Ovary (tissue), 3 donors: ENCODE results near the gene COA3.

Experiments used
- EP300 ChIP-seq: sonication (generic); formaldehyde crosslinking; IDR thresholded peaks from one replicate; pipeline ENCODE4 v1.6.1; 2017; ENCODE audit warnings: antibody characterized with exemption
- POLR2A ChIP-seq: fragments of 450-650 bp; IDR thresholded peaks from one replicate; pipeline ENCODE4 v1.6.1; 2017; ENCODE audit warnings: antibody characterized with exemption, mild to moderate bottlenecking, moderate library complexity
- TF ChIP-seq, protein P1 (sequence below), 3 donors: fragments of 450-650 bp in 2 of 3; fragments of 200-600 bp in 1 of 3; IDR thresholded peaks; one replicate each; pipeline versions ENCODE4 v1.5.1 to v1.8.0; 2016 to 2022; ENCODE audit warnings: antibody characterized with exemption in 3 of 3, mild to moderate bottlenecking in 1 of 3
- donor health status: DM: no; HTN: no; CAD: no.

DNA sequence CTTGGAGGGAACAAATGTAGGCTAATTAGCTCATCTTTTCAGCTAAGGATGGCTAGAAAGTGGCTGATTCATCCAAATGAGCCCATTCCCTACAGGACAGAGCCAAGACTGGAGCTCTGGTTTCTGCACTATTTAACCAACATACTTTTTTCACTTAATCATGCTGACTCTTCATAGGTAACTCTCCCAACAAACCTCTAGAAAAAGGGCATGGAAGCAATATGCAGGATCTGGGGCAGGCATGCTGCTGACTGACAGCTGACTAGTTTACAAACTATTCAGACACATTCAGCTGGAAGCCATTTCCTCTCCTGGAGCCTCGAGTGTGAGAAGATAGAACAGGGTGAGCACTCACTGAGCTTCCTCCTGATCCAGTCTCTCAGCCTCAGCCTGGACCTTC, 19.4 kb upstream of the COA3 start:
- TF ChIP-seq, protein P1, sequence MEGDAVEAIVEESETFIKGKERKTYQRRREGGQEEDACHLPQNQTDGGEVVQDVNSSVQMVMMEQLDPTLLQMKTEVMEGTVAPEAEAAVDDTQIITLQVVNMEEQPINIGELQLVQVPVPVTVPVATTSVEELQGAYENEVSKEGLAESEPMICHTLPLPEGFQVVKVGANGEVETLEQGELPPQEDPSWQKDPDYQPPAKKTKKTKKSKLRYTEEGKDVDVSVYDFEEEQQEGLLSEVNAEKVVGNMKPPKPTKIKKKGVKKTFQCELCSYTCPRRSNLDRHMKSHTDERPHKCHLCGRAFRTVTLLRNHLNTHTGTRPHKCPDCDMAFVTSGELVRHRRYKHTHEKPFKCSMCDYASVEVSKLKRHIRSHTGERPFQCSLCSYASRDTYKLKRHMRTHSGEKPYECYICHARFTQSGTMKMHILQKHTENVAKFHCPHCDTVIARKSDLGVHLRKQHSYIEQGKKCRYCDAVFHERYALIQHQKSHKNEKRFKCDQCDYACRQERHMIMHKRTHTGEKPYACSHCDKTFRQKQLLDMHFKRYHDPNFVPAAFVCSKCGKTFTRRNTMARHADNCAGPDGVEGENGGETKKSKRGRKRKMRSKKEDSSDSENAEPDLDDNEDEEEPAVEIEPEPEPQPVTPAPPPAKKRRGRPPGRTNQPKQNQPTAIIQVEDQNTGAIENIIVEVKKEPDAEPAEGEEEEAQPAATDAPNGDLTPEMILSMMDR (IDR thresholded peaks at IDR 0.05), result no peak
- TF ChIP-seq EP300 (no peak), POLR2A (no peak)
